WI38 (cell line): ENCODE measurements around the gene LYST.

Experiments
- H3K4me3 ChIP-seq: 2 replicates; pipeline ENCODE4 v1.5.1; 2011; ENCODE audit warnings: low read depth, mild to moderate bottlenecking, control low read depth, low read length
- CTCF ChIP-seq: IDR thresholded peaks from 2 replicates; pipeline ENCODE4 v1.5.1; 2012; ENCODE audit warnings: low read depth, mild to moderate bottlenecking, control low read depth, low read length

The LYST gene

GRCh38 chr1:235864931-235865525, 1.7 kb downstream of the LYST start:
- no peak for TF ChIP-seq CTCF
- H3K4me3 ChIP-seq = peak overlapping the region; percentile 85; the same call in 1 of the 2 replicates

GRCh38 chr1:235864469-235864868, 2.2 kb downstream of the LYST start:
- H3K4me3 ChIP-seq = no peak overlapping the region
- TF ChIP-seq CTCF = no peak

- no peak overlapping the region for H3K4me3 ChIP-seq
- no peak for TF ChIP-seq CTCF
These were observed 3.0 kb downstream of the LYST start for GRCh38 chr1:235863699-235864093.

GRCh38 chr1:235861857-235862256, 4.8 kb downstream of the LYST start:
- TF ChIP-seq CTCF = no peak
- no peak overlapping the region for H3K4me3 ChIP-seq

GRCh38 chr1:235860829-235861228, 5.9 kb downstream of the LYST start:
- no peak for TF ChIP-seq CTCF
- H3K4me3 ChIP-seq = no peak overlapping the region

- H3K4me3 ChIP-seq = no peak overlapping the region
- no peak for TF ChIP-seq CTCF
These were observed 6.9 kb downstream of the LYST start for GRCh38 chr1:235859789-235860188.

GRCh38 chr1:235858766-235859165, 7.9 kb downstream of the LYST start:
- no peak overlapping the region for H3K4me3 ChIP-seq
- no peak for TF ChIP-seq CTCF
